HuH-7 (cell line): ENCODE data around the gene SULT1A3.
A peak's percentile ranks its signal among the peaks of the same experiment; 100 is the strongest.
"Not testable (repeated sequence)": the region's sequence is repeated elsewhere in the genome, so short reads cannot be mapped to it uniquely, and the experiment has no call there.

Source experiments
- DNase-seq: peaks from one replicate; pipeline ENCODE4 v3.0.0; 2011; ENCODE audit warnings: low spot score

The SULT1A3 gene

DNA sequence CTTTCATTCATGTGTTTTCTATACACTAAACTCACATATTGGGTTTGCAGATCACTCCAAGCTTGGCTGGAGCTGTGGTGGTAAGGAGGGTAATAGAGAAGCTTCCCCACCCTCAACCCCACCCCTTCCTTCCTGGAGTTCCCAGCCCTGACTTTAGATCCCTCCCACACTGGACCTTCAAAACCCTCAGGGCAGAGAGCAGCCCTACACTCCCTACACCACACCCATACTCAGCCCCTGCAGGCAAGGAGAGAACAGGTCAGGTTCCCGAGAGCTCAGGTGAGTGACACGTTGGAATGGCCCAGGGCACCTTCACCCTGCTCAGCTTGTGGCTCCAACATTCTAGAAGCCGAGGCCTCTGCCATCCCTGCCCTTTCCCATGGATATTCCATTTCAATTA lies at the start of gene SULT1A3:
Gene SULT1A3, plus strand, starts transcription at position 207 of the 400 bp plus-strand sequence. CDS start 1,474 bp downstream, outside the sequence.
- not testable (repeated sequence) for DNase-seq

GRCh38 chr16:30151091-30151490 lies 48.0 kb upstream of the SULT1A3 start:
- no peak for DNase-seq

DNA sequence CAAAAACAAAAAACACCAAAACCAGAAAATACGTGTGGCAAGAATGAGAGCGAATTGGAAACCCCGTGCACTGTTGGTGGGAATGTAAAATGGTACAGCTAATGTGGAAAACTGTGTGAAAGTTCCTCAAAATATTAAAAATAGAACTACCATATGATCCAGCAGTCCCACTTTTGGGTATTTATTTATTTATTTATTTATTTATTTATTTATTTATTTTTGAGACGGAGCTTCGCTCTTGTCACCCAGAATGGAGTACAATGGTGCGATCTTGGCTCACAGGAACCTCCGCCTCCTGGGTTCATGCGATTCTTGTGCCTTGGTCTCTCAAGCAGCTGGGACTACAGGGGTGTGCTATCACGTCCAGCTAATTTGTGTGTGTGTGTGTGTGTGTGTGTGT lies 46.5 kb upstream of the SULT1A3 start:
- no peak for DNase-seq

- DNase-seq: no peak
Measured at GRCh38 chr16:30155188-30155587, 43.9 kb upstream of the SULT1A3 start.

DNA sequence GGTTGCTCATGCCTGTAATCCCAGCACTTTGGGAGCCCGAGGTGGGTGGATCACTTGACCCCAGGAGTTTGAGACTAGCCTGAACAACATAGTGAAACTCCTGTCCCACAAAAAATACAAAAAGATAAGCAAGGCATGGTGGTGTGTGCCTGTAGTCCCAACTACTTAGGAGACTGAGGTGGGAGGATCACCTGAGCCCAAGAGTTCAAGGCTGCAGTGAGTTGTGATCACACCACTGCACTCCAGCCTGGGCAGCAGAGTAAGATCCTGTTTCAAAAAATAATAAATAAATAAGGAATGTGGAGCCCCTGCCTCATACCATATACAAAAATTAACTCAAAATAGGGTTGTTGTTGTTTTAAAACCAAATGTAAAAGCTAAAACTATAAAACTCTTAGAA lies 41.8 kb upstream of the SULT1A3 start:
- no peak for DNase-seq

- DNase-seq: no peak
Measured at GRCh38 chr16:30163538-30163937, 35.5 kb upstream of the SULT1A3 start.

DNA sequence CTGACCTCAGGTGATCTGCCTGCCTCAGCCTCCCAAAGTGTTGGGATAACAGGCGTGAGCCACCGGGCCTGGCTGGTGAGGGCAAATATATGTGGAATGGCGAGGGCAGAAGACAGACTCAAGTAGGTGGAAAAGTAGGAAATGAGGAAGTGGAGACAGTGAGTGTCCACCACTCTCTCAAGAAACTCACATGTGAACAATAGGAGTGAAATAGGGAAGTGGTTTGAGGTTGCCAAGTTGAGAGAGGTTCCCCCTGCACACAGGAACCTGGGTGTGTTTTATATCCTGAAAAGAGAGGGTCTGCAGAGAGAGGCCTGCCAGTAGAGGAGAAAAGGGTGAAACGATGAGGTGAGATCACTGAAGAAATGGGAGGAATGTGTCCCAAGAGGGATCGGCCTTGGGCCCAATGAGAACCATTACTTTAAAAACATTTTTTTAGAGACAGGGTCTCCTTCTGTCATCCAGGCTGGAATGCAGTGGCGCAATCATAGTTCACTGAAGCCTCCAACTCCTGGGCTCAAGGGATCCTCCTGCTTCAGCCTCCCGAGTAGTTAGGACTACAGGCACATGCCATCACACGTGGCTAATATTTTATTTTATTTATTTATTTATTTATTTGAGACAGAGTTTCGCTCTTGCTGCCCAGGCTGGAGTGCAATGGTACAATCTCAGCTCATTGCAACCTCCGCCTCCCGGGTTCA lies 32.7 kb upstream of the SULT1A3 start:
- DNase-seq: no peak

DNA sequence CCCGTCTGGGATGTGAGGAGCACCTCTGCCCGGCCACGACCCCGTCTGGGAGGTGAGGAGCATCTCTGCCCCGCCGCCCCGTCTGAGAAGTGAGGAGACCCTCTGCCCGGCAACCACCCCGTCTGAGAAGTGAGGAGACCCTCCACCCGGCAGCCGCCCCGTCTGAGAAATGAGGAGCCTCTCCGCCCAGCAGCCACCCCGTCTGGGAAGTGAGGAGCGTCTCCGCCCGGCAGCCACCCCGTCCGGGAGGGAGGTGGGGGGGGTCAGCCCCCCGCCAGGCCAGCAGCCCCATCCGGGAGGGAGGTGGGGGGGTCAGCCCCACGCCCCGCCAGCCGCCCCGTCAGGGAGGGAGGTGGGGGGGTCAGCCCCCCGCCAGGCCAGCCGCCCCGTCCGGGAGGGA lies 30.3 kb upstream of the SULT1A3 start:
- DNase-seq: not testable (repeated sequence)

GRCh38 chr16:30169416-30169815 lies 29.6 kb upstream of the SULT1A3 start:
- not testable (repeated sequence) for DNase-seq

- DNase-seq: not testable (repeated sequence)
Measured at GRCh38 chr16:30170145-30170544, 28.9 kb upstream of the SULT1A3 start.

DNA sequence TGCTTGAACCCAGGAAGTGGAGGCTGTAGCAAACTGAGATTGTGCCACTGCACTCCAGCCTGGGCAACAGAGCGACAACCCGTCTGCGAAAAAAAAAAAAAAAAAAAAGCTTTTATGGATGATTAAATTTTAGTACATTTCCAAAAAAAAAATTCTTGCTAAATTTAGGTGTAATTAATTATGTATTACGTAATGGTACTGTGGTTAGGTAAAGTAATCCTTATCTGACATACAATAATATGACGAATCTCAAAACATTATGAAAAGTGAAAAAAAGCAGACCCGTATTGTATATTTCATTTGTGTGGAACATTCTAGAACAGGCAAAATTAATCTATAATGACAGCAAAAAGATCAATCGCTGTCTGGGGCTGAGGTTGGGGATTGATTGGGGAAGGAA lies 26.0 kb upstream of the SULT1A3 start:
- no peak for DNase-seq

DNA sequence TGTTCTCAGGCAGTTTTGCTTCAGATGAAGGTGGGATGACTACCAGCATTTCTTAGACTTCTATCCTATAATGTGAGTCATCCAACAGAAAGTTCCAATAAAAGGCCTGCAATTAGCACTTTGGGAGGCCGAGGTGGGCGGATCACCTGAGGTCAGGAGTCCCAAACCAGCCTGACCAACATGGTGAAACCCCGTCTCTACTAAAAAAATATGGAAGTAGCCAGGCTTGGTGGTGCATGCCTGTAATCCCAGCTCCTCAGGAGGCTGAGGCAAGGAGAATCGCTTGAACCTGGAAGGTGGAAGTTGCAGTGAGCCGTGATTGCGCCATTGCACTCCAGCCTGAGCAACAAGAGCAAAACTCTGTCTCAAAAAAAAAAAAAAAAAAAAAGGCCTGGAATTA lies 22.2 kb upstream of the SULT1A3 start:
- not testable (repeated sequence) for DNase-seq

GRCh38 chr16:30179195-30179594 lies 19.9 kb upstream of the SULT1A3 start:
- no peak for DNase-seq

DNA sequence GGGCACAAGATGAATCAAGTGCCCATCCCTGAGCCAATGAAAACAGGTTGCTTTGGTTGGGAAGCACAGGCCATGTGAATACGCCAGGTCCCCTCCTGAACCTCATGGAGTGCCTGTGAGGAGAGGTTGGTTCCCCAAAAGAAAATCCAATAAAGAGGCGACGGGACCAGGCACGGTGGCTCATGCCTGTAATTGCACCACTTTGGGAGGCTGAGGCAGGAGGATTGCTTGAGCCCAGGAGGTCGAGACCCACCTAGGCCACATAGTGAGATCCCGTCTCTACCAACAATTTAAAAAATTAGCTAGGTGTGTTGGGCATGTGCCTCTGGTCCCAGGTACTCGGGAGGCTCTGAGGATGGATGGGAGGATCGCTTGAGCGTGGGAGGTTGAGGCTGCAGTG lies 19.1 kb upstream of the SULT1A3 start:
- DNase-seq: no peak

DNA sequence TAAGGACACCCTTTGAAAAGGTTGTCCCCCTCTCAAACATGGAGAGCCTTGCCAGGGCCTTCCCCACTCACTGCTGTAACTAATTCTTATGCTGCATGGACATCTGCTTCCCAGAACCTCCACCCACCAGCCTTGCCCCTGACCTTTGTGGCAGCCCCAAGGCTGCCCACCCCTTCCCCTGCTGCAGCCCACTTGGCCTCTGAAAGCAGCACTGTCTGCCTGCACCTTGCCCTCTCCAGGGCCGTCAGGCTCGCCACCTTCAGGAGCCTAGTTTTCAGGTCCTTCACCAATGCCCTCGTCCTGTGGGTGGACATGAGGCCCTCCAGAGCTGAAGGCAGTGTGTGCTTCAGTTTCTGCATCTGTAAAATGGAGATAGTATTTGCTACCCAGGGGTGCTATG lies 18.3 kb upstream of the SULT1A3 start:
- DNase-seq: no peak

DNA sequence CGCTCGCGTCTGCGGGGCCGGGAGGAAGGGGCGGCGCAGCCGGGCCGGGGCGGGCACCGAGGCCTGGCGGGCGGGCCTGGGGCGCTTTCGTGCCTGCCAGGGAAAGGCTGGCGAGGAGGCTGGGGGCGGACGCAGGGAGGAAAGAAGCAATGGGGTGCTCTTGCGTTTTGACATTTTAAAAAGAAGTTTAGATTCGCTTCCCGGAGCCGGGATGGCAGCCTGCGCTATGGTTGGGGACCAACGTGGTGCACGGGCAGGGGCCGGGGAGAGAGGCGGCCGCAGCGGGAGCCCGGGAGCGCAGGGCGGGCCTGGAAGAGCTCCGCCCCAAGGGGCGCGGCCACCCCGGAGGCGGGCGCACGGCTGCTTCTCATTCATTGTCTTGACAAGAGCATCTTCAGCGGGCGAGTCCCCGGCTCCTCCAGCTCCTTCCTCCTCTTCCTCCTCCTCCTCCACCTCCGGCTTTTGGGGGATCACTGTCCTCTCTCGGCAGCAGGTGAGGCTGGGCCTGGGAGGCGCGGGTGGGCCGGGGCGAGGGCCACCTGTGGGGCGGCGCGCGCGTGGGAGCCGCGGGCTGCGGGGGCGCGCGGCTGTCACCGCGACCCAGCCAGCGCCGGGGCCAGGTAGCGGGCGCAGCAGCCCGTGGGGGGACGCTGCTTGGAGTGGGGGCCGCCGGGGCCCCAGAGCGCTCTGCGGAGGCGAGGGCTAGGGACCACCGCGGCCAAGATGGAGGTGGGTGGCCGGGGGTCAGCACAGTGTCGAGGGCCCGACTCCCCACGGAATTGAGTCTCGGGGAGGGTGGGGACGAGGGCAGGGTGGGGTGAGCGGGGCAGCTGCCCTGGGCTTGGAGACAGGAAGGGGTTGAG lies 15.6 kb upstream of the SULT1A3 start, which contains the start of gene CORO1A:
Gene CORO1A, plus strand, starts transcription at position 370 of the 863 bp plus-strand sequence. CDS start 1,608 bp downstream, outside the sequence.
- DNase-seq: peak; percentile 78

DNA sequence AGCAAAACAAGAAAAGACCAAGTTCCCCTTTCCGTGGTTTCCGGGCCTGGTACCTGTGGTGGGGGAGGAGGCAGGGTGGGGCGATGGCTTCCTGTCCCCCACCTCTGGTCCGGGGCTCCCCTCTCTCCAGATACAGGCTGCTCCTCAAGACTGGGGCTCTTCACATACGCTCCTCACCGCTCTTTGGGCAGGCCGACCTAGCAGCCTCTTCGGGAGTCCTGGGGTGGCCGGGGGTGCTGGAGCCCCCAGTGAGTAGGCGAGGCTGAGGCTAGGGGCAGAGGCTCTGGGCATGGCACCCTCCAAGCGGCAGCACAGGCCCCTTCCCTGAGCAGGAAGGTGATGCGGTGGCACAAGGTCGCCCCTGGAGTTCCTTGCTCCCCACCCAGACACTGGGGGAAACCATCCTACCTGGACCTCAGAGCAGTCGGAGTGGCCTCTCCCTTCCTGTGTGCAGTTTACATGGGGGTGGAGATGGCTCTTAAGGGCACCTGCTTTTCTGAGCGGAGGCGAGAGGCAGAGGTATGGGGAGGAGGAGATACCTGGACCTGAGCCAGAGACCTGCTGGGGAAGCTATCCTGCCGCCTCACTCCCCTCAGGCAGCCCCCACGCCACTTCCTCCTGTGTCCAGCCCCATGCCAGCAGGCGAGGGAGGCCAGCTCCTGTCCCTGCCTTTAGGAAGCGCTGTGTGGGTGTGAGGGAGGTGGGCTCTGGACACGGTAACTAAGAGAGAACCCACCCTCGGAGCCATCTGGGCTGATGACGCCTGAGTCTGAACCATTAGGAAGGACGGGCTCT lies 14.8 kb upstream of the SULT1A3 start:
- no peak for DNase-seq

DNA sequence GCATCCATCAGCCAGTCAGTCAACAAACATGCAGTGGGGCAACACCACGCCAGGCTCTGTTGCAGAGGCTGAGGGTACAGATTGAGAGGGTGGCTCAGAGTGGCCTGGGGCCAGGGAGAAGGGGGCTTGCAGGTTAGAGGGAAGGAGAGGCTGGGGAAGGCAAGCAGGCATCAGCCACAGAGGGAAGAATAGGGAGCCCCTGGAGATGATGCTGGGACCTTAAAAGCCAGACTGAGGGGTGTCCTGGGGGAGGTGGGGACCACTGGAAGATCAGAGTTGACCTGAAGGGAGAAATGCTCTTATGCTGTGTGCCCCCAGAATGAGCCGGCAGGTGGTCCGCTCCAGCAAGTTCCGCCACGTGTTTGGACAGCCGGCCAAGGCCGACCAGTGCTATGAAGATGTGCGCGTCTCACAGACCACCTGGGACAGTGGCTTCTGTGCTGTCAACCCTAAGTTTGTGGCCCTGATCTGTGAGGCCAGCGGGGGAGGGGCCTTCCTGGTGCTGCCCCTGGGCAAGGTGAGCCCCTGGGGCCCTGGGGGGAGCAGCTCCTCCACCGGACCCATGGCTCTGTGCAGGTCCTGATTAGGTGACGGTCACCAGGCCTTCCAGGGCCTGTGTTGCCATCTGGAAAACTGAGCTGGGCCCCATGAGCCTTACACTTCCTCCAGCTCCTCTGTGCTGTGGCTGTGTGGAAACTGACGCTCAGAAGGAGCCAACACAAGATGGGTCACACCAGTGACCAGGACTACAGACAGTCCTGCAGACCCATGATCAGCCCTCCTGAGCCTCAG lies 14.0 kb upstream of the SULT1A3 start:
- DNase-seq: no peak

- DNase-seq: no peak
Measured at GRCh38 chr16:30185683-30186421, 13.2 kb upstream of the SULT1A3 start.

DNA sequence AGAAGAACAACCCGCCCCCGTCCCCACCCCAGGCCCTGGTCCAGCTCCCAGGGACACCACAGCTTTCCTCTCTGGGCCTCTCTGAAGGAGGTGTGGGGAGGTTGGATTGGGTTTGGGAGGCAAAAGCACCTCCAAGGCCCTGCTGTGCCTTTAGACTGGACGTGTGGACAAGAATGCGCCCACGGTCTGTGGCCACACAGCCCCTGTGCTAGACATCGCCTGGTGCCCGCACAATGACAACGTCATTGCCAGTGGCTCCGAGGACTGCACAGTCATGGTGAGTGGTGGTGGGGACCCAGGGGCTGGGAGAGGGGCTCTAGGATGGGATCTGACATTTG lies 12.6 kb upstream of the SULT1A3 start:
- no peak for DNase-seq
